GM18873 (cell line): ENCODE measurements around the gene USP30.
A peak's percentile ranks its signal among the peaks of the same experiment; 100 is the strongest.
"Not testable (repeated sequence)": the region's sequence is repeated elsewhere in the genome, so short reads cannot be mapped to it uniquely, and the experiment has no call there.

Source experiments
- ATAC-seq: cut with Tn5 transposase; IDR thresholded peaks from one replicate; pipeline ENCODE4 v1.9.1; 2021; ENCODE audit warnings: mild to moderate bottlenecking, moderate library complexity, moderate number of reproducible peaks; ENCODE audit not compliant: unreplicated experiment, low FRiP score

The USP30 gene, protein sequence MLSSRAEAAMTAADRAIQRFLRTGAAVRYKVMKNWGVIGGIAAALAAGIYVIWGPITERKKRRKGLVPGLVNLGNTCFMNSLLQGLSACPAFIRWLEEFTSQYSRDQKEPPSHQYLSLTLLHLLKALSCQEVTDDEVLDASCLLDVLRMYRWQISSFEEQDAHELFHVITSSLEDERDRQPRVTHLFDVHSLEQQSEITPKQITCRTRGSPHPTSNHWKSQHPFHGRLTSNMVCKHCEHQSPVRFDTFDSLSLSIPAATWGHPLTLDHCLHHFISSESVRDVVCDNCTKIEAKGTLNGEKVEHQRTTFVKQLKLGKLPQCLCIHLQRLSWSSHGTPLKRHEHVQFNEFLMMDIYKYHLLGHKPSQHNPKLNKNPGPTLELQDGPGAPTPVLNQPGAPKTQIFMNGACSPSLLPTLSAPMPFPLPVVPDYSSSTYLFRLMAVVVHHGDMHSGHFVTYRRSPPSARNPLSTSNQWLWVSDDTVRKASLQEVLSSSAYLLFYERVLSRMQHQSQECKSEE

DNA sequence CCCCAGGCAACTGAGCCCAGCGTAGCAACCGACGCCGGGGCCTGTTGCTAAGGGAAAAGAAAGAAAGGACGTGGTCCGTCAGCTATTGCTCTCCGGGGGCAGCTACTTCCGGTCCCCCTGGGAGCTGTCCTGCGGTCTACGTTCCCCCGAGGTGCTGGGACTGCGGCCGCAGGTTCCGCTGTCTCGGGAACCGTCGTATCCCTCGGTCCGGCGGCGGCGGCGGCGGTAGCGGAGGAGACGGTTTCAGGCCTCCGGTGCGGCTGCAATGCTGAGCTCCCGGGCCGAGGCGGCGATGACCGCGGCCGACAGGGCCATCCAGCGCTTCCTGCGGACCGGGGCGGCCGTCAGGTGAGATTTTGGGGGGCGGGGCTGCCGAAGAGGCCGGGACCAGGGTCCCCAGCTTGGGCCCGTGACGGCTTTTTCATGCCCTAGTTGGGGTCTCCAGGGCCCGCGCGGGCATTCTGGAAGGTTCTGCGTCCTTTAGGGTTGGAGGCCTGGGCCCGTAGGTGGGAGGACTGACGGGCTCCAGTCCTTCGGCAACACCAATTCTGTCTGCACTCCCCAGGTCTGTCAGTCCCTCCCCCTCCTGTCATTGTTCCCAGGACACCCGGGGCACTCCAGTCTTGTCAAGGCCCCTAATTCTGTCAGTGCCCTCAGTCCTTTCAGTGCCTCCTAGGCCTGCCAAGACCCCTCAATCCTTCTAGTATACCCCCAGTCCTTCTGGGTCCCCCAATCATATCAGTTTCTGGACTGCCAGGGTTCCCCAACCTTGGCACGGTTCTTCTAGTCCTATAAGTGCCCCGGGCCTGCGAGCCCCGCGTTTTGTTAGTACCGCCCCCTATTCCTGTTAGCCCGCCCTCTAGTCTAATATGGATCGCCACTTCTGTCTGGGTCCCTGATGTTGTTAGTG, at the start of gene USP30:
USP30 (plus strand) TSS at position 163 of the 910 bp plus-strand sequence; CDS start at position 266, 103 bp downstream.
- ATAC-seq, result peak; percentile 70

DNA sequence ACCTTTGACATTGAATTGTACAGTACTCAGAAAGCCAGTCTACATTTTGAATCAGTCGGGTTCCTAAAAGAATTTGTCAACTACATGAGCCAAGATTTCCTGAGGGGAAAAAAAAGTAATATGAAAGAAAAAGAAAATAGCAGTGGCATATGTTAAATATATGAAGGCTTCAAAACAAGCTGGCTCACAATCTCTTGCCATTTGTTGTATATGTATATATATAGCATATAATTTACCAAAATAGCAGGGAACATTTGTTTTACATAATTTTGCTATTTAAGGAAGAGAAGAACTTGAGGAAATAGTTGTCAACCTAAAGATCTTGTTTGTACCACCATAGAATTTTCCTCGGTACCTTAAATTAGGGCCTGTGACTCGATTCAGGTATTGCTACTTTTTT, 48.4 kb upstream of the USP30 start:
- ATAC-seq, result no peak

DNA sequence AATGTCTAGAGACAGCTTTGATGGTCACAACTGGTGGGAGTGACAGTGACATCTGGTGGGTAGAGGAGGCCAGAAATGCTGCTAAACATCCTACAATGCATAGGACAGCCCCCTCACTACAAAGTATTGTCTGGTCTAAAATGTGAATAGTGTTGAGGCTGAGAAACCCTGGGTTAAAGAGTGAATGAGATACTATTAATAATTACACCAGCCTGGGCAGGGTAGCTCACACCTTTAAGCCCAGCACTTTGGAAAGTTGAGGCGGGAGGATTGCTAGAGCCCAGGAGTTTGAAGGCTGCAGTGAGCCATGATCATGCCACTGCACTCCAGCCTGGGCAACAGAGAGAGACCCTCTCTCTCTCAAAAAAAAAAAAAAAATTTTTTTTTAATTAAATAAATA, 42.6 kb upstream of the USP30 start:
- ATAC-seq, result no peak

DNA sequence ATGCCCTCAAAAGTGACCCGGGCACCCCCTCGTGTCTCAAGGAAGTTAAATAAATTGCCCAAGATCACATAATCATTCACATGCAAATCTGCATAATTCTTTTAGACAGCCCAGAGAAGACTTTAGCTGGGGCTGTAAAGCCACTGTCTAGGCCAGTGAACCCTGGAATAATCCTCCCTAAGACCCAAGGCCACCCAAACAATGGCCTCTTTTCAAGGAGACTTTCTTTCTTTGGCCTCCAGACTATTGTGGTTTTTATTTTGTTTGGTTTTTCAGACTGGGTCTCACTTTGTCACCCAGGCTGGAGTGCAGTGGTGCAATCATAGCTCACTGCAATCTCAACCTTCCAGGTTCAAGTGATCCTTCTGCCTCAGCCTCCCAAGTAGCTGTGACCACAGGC, 42.1 kb upstream of the USP30 start:
- no peak for ATAC-seq

DNA sequence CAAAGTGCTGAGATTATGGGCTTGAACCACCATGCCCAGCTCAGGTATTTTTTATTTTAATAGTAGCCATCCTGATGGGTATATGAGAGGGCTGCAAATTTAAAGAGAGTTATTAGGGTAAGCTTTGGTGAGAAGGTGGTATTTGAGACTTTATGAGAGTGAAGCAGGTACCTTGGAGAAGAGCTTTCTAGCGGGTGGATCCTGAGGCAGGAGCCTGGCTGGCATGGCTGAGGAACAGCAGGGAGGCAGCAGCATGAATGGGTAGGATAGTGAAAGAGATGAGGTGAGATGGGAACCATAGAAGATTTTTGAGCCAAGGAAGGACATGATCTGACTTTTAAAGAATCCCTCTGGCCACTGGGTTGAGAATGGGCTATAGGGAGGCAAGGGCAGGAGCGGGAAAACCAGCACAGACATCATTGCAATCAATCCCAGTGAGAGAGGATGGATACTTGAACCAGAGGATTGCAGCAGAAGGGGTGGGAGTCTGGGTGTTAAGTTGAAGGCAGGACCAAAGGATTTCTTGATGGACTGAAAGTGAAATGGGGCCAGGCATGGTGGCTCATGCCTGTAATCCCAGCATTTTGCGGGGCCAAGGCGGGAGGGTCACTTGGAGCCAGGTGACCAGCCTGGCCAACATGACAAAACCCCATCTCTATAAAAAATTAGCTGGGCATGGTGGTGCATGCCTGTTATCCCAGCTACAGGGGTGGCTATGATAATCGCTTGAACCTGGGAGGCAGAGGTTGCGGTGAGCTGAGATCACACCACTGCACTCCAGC, 37.2 kb upstream of the USP30 start:
- ATAC-seq, result no peak

DNA sequence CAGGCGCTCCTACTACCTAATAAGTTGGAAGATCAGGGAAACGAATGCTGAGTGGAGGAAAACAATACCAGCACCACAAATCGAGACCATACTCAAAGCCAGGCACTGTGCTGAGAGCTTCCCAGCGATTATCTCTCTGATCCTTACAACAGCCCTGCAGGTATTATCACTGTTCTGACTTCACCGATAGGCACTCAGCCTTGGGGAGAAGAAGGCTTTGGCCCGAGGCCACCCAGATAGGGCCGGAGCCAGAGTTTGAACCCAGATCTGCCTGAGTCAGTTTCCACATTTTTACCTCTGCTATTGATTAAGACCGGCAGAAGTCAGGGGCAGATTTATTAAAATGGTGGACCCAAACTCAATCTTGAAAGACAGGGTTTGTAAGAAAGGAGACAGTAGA, 36.4 kb upstream of the USP30 start:
- ATAC-seq, result no peak

DNA sequence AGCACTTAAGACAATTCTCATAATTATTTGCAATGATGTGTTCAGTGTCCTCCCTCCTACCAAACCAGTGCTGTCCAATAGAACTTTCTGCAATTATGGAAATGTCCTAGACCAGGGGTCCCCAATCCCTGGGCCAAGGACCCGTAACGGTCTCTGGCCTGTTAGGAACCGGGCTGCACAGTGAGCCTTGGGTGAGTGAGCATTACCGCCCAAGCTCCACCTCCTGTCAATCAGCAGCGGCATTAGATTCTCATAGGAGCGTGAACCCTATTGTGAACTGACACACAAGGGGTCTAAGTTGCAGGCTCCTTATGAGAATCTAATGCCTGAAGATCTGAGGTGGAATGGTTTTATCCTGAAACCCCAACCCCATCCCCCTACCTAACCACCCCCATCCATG, 35.4 kb upstream of the USP30 start:
- ATAC-seq, result no peak

DNA sequence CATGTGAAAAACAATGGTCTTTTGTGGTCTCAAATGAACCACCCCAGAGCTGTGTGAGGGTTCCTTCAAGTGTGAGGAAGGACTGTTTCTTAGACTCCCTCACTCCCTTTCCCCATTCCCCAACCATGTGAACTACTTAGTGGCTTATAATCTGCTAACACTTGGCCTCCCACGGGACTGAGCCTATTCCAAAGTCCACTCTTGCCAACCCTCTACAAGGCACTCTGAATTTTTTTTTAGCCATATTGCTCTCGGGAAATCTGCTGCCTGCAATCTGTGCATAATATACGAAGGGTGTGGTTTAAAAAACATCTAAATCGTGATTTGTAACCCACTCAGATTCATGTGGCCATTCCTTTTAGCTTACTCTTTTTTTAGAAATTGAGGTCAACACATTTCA, 34.1 kb upstream of the USP30 start:
- ATAC-seq, result no peak

DNA sequence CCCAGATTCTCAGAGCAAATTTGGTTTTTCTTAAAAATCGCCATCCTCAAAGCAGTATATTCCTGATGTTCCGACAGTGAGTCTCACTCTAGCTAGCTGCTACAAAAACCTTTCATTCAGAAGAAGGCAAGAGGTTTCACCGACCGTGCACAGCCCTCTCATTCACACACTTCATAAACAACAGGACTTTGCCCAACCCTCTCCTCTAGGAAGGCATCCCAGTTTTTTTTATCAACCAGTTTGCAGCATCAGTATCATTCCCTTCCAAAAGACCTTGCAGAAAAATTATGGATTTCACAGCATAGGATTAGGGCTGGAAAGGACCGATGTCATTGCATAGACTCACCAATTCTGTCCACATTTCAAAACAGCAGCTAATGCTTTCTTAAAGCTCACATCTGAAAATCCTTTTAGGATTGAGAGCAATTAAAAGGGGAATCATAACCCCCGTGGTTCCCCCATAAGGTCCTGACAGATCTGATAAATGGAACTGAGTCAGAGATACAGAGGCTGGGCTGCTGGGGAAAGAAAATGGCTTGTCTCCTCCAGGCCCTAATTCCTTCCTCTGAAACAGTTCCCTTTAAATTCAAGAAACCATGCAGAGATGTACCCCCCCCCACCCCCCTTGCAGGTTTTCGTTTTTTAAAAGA, 32.1 kb upstream of the USP30 start:
- no peak for ATAC-seq

DNA sequence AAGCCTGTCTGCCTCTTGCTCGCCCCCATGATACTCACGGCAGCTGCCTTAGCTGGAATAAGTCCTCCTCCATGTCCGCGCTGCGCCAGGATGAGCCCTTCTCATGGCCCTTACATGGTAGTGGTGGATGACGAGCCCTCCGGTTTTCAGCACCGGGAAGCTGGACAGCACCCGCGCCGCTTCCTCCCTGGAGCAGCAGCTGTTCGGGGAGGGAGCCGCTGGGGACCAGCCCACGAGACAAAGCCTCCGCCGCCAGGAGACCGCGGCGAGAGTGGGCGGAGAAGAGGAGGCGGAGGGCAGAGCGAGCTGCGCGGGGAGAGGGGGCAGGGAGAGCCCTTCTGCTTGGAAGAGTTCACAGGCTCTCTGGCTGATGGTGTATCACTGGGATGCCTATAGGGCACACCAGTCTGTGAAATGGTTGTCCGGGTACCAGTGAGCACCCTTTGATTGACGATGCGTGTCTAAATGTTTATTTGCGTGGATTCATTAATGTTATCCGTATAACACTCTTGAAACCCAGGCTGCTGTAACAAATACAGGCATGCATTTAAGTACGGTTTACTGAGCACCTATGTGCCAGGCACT, 31.5 kb upstream of the USP30 start, which contains the start of gene SVOP:
SVOP (minus strand) TSS at position 273 of the 585 bp plus-strand sequence; CDS start at position 73, 200 bp downstream.
- ATAC-seq, result no peak

DNA sequence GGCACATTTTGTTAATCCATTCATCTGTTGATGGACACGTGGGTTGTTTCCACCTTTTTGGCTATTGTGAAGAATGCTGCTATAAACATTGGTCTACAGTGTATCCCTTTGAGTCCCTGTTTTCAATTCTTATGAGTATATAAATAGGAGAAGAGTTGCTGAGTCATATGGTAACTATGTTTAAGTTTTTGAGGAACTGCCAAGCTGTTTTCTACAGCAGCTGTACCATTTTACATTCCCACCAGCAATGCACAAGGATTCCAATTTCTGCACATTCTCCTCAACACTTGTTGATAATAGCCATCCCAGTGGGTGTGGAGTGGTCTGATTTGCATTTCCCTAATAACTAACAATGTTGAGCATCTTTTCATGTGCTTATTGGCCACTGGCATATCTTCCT, 24.6 kb upstream of the USP30 start:
- ATAC-seq, result no peak

DNA sequence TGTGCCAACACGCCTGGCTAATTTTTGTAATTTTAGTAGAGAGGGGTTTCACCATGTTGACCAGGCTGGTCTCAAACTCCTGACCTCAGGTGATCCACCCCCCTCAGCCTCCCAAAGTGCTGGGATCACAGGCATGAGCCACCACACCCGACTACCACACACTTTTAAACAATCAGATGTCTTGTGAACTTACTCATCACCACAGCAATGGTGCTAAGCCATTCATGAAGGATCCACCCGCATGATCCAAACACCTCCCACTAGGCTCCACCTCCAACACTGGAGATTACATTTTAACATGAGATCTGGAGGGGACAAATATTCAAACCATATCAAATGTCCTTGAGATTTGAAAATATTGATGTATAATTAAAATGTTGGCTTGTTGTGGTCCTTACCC, 23.8 kb upstream of the USP30 start:
- not testable (repeated sequence) for ATAC-seq

DNA sequence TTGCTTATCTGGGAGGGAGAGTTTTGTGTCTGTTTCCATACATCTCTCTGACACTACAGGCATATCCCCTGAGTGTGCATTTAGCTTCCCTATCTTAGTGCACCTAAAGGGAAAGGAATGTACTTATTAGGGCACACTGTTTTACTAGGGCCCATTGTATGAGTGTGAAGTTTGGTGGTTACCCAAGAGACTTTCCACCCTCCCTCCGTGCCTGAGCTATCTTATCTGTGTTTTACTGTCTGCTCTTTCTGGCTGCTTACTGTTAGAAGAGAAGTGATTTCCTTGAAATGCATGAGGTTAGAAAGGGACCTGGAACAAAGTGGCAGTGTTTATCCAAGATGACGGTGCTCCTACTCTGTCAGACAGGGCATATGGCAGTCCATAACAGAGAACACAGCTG, 23.0 kb upstream of the USP30 start:
- ATAC-seq, result no peak

DNA sequence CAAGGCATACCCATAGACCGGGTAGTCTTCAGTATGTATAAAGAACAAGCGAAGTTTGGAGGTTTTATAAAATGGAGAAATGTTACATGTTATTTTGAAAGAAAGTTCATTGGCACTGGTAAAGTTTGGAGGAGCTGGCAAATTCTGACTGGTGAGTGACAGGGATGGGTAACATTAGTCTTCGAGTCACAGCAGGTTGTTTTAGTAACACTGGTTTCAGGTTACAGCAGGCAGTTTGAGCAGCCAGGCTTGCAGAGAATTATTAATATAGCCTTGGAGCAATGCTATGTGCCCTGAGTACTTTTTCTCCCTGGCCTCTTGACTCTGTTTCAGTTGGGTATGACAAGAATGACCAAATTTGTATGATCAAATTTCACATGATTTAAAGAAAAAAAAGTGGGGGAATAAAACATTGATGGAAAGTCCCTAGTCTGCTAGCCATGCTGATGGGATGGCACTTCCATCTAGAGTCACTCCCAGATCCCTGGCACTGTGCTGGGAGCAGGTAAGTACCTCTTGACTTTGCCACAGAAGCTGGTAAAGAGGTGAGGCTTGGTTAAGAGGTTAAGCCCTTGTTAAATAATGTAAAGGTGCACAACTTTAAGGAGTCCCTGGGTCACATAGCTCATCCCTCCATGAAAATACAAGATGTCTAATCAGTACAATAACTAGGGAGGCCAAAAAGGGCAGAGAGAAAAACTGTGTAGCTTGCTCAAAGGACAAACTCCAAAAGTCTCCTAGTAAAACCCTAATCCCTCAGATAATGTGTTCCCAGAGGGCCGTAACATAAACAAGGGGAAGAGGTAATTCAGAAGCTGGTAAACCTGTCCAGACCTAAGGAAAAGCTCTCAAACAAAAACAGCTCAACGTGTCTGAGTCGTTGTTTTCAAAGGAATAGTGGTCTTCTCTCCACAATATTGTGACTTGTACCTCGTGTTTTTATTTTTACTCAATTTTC, 18.9 kb upstream of the USP30 start:
- ATAC-seq, result no peak

DNA sequence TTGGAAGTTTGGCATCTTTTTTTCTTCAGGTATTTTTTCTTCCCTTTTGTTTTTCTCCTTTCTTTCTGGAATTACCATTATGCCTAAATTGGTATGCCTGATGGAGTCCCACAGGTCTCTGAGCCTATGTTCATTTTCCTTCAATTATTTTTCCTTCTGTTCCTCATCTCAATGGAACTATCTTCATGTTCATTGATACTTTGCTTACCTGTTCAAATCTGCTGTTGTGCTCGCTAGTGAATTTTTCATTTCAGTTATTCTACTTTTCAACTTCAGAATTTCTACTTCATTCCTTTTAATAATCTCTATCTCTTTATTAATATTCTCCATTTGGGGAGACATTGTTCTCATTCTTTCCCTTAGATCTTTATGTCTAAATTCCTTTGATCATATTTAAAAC, 15.4 kb upstream of the USP30 start:
- no peak for ATAC-seq

DNA sequence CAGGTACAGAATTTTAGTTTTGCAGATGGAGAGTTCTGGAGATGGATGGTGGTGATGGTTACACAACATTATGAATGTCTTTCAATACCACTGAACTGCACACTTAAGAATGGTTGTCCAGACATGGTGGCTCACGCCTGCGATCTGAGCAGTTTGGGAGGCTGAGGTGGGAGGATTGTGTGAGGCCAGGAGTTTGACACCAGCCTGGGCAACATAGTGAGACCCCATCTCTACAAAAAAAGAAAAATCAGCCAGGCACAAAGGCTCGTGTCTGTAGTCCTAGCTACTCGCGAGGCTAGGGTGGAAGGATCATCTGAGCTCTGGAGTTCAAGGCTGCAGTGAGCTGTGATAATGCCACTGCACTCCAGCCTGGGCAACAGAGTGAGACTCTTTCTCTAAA, 8.1 kb upstream of the USP30 start:
- no peak for ATAC-seq

DNA sequence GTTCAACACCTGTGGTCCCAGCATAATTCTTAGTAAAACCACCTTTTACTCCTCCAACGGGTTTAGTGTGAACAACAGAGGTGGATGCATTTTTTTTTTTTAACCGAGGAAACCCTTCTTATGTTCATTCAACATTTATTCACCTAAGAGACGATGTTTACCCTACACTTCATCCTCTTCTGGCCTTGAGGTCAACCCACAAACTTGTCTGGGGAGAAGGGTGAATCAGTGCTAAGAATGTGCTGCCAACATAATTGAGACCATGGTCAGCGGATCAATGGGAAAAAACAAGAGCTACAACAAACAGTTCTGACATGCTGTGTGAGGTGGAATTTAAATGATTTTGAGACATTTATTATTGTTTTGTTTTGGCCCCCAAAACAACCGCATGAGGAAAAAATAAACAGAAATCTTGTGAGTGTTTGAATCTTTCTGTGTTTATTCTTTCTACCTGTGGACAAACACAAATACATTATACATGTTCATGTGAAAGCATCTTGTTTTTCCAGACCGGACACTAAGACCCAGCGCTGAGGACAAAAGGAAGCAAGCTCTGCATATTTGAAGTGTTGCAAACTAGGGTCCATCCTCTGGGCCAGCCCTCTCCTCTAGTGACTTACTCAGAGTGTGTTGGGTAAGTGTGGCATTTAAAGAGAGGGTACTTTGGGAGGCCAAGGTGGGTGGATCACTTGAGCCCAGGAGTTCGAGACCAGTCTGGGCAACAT, 5.1 kb upstream of the USP30 start:
- ATAC-seq, result no peak

DNA sequence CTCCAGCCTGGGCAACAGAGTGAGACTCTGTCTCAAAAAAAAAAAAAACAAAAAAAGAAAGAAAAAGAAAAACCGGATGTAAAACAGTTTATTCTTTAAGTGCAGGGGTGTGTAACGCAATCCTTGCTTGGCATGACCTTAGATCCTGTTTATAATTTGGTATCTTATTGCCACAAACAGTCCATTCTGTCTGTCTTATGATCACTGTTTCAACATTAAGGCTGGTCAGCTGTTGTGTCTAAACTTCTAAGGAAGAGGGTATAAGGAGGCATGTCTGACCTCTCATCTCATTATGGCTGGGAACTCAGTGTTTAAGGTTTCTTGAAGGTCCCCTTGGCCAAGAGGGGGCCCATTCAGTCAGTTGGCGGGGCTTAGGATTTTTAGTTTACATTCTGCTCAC, 3.7 kb upstream of the USP30 start:
- not testable (repeated sequence) for ATAC-seq
